Gastrocnemius medialis (tissue), 4 donors: ENCODE results near the gene CARMIL1. TPM values are rescaled to one million over a fixed set of nuclear protein-coding genes. Genes with fewer than 3 reads are reported as not detected.
A peak's percentile ranks its signal among the peaks of the same experiment; 100 is the strongest.

Source experiments
- ATAC-seq, 2 donors: fragments of 150-250 bp; one replicate each; pipeline ENCODE4 v1.9.1; 2016
- DNase-seq, 2 donors: peaks; one replicate each; pipeline ENCODE4 v3.0.0-alpha.2; 2019
- H3K27ac ChIP-seq, 4 donors: fragments of 200-600 bp; sonication (generic); 1 replicate in 1 of 4; 2 replicates in 3 of 4; pipeline ENCODE4 v1.5.1; 2016 to 2018; ENCODE audit warnings: mild to moderate bottlenecking in 2 of 4, moderate library complexity in 1 of 4
- H3K27me3 ChIP-seq, 3 donors: fragments of 200-600 bp; sonication (generic) in 2 of 3; 1 replicate in 1 of 3; 2 replicates in 2 of 3; pipeline versions ENCODE4 v1.5.1 to v1.6.0; 2016 to 2019; ENCODE audit warnings: mild to moderate bottlenecking in 1 of 3, moderate library complexity in 1 of 3
- H3K36me3 ChIP-seq, 2 donors: fragments of 200-600 bp; sonication (generic) in 1 of 2; one replicate each; pipeline ENCODE4 v1.5.1; 2017 to 2018
- H3K4me1 ChIP-seq, 2 donors: fragments of 200-600 bp; sonication (generic) in 1 of 2; one replicate each; pipeline ENCODE4 v1.5.1; 2016 to 2017; ENCODE audit warnings: mild to moderate bottlenecking in 2 of 2
- H3K4me3 ChIP-seq, 4 donors: fragments of 200-600 bp; sonication (generic) in 3 of 4; 1 replicate in 1 of 4; 2 replicates in 3 of 4; pipeline ENCODE4 v1.5.1; 2016 to 2019; ENCODE audit warnings: mild to moderate bottlenecking in 2 of 4
- H3K9me3 ChIP-seq, 3 donors: fragments of 200-600 bp; sonication (generic) in 2 of 3; 1 replicate in 1 of 3; 2 replicates in 2 of 3; pipeline ENCODE4 v1.5.1; 2016 to 2019
- POLR2A ChIP-seq, 2 donors: fragments of 450-650 bp; IDR thresholded peaks; one replicate each; pipeline ENCODE4 v1.6.1; 2017; ENCODE audit warnings: antibody characterized with exemption in 2 of 2, mild to moderate bottlenecking in 2 of 2, moderate library complexity in 2 of 2
- in situ Hi-C, 4 donors: fragments of 200-750 bp; cut with MboI; loops; one replicate each; pipeline versions ENCODE4 v1.15.0 to v1.8.0; 2017; ENCODE audit warnings: low sequenced_read_pairs in 4 of 4
- intact Hi-C: fragments of 100-400 bp; cut with DNase I; formaldehyde crosslinking; loops from one replicate; pipeline ENCODE4 v1.15.1; 2023; ENCODE audit warnings: low total_unique reads
- total RNA-seq, 4 donors: library from RNA; depleted of rRNA; stranded (reverse); fragments of >200 nt; gene quantifications; one replicate each; pipeline versions ENCODE4 v1.1.0 to v1.2.3, GENCODE V29; 2016
- TF ChIP-seq, protein P1 (sequence below), 5 experiments: fragments of 450-650 bp in 3 of 5; fragments of 200-600 bp in 2 of 5; sonication (generic) in 2 of 5; IDR thresholded peaks in 4 of 5; conservative IDR thresholded peaks in 1 of 5; 1 replicate in 4 of 5; 2 replicates in 1 of 5; pipeline ENCODE4 v1.5.1; 2016 to 2019; ENCODE audit warnings: antibody characterized with exemption in 5 of 5, mild to moderate bottlenecking in 3 of 5, moderate library complexity in 3 of 5

The CARMIL1 gene
- 1 to 10 TPM in 3 of 4 donors, under 1 TPM in 1; 0.87 to 2.1 (median 1.7) TPM for total RNA-seq

DNA sequence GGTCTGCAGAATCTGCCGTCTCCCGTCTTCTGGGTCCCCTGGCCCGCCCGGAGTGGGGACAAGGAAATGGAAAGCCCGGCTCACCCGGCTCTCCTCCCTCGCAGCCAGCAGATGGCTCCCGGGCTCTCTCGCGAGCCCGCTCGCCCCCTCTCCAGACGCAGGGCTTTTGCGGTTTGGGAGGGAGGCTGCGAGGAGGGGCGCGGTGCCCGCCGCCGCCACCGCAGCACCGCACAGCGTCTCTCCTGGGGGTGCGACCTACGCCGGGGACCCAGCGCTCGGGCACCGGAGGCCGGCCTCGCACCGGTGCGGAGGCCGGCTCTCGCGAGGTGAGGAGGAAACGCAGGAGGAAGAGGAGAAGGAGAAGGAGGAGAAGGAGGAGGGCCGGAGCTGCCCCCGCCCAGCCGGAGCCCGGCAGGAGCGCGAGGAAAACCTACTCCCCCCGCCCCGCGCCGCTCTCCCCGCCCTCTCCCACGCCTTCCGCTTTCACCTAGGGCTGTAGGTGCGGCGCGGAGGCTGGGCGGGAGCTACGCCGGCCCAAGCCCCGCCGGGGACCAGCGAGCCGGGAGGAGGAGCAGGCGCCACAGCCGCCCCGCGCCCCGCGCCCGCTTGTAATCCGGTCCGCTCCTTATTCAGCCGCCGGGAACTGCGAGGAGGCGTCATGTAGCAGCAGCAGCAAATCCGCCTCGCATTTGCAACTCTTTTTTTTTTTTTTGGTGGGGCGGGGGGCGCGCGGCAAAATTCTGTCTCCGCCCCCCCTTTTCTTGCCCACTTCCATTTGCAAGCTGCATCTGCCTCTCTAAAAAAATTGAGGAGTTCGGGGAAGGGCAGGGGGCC is at the start of gene CARMIL1:
Gene CARMIL1, plus strand, starts transcription at position 461 of the 834 bp plus-strand sequence. CDS start 422 bp downstream, outside the sequence.
- DNase-seq (peak; percentile 36 to 44), ATAC-seq (peak; percentile 67 to 84)
- Histone ChIP-seq H3K27me3 (peaks cover 3 to 37% (median 18%) of the 10 kb centered on the region in 3 donors), H3K4me3 (peak within 1 kb of the TSS; percentile 63 to 89 (median 68)), H3K36me3 (no peaks in the 10 kb centered on the region), H3K27ac (peak within 1 kb of the TSS in 3 of 4 donors; percentile 13 to 52 (median 16)), H3K4me1 (peaks cover 9 to 16% of the 10 kb centered on the region in 2 donors), H3K9me3 (no peaks in the 10 kb centered on the region)
- no peak for TF ChIP-seq POLR2A (IDR thresholded peaks at IDR 0.05)
- TF ChIP-seq, protein P1, sequence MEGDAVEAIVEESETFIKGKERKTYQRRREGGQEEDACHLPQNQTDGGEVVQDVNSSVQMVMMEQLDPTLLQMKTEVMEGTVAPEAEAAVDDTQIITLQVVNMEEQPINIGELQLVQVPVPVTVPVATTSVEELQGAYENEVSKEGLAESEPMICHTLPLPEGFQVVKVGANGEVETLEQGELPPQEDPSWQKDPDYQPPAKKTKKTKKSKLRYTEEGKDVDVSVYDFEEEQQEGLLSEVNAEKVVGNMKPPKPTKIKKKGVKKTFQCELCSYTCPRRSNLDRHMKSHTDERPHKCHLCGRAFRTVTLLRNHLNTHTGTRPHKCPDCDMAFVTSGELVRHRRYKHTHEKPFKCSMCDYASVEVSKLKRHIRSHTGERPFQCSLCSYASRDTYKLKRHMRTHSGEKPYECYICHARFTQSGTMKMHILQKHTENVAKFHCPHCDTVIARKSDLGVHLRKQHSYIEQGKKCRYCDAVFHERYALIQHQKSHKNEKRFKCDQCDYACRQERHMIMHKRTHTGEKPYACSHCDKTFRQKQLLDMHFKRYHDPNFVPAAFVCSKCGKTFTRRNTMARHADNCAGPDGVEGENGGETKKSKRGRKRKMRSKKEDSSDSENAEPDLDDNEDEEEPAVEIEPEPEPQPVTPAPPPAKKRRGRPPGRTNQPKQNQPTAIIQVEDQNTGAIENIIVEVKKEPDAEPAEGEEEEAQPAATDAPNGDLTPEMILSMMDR (IDR thresholded peaks at IDR 0.05 in 4 of 5, conservative IDR thresholded peaks at IDR 0.05 in 1 of 5) = peak; percentile 29 to 50 (median 38)
- in situ Hi-C loops (loop anchor here in 3 of 4 donors (10.0 kb wide), 3 partner anchors 206 to 326 kb away; no protein-coding TSS in a partner anchor), intact Hi-C loops (loop anchor here (5.0 kb wide), 1 partner anchor 213 kb away; no protein-coding TSS in a partner anchor)

DNA sequence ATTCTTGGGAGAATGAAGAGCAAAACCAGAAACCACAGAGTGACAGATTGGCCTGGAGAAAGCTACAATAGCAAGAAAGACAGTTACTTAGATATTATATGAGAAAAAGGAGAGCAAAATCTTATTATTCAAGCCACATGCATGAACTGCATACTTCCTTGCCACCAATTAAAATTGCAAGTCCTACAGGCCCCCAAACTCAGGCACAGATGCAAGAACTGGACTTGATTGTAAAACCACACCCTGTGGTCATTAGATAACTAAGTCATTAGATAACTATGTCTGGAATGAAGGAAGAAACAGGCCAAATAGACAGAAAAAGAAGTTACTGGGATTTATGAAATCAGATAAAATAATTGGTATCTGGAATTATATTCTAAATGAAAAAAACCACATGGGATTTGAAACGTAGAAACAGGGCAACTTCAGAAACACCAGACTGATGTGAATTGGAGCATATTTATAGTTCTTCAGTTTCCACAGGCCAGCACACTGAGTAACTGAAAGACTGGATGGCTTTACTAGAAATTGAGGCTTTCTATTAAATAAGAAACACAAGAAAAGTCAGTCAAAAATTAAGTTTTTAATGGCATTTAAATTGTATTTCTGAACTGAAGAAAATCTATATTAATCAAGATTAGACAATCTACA is 49.4 kb upstream of the CARMIL1 start:
- Histone ChIP-seq H3K4me3 (no peak overlapping the region), H3K27me3 (no peaks in the 10 kb centered on the region), H3K36me3 (no peaks in the 10 kb centered on the region), H3K4me1 (no peaks in the 10 kb centered on the region), H3K9me3 (no peaks in the 10 kb centered on the region), H3K27ac (no peak overlapping the region)
- intact Hi-C loops (loop anchor here (10.0 kb wide), 1 partner anchor 375 kb away; no protein-coding TSS in a partner anchor), in situ Hi-C loops (no loop called here)
- TF ChIP-seq, protein P1 (IDR thresholded peaks at IDR 0.05 in 4 of 5, conservative IDR thresholded peaks at IDR 0.05 in 1 of 5) = no peak
- TF ChIP-seq POLR2A (IDR thresholded peaks at IDR 0.05) = no peak
- DNase-seq (no peak), ATAC-seq (peak in 1 of 2 donors; percentile 39)

DNA sequence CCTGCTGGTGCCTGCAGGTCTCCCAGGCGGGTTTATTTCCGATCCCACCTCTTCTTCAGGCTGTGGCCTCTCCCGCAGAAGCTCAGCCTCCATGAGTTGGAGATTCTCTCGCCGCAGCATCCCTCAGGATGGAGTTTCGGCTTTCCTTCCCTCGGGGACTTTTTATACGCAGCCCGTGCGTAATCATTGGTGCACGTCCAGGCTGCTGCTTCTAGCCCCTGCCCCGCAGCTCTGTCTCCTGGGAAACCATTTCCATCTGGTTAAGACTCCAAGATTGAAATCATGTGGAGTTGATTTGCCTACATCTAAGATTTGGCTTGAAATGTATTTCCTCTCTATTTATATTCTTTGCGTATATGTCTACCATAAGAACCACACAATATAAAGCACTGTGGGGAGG is 46.7 kb upstream of the CARMIL1 start:
- in situ Hi-C loops (no loop called here), intact Hi-C loops (no loop called here)
- no peak for ATAC-seq
- H3K9me3 ChIP-seq = no peaks in the 10 kb centered on the region
- H3K36me3 ChIP-seq = no peaks in the 10 kb centered on the region
- no peaks in the 10 kb centered on the region for H3K27me3 ChIP-seq
- no peaks in the 10 kb centered on the region for H3K4me1 ChIP-seq
- DNase-seq = peak in 1 of 2 donors; percentile 17
- TF ChIP-seq, protein P1 (IDR thresholded peaks at IDR 0.05 in 4 of 5, conservative IDR thresholded peaks at IDR 0.05 in 1 of 5) = no peak
- no peak for TF ChIP-seq POLR2A (IDR thresholded peaks at IDR 0.05)
- no peak overlapping the region for H3K27ac ChIP-seq
- H3K4me3 ChIP-seq = no peak overlapping the region

DNA sequence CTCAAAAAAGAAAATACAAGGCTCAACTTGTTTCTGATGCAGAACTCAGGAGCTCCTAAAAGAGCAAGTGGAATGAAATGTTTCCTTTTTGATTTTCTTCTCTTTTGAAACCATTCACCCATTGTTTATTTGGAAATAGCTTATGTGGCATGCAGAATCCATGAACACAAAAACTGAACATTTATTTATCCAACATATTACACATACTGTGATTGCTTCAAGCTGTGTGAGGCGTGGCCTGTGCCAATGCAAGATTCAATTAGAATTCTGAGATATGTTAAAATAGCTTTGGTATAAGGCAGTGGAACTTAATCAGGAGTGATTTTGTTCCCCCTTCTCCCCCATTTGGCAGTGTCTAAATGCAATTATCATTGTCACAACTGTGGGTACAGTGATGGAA is 45.9 kb upstream of the CARMIL1 start:
- in situ Hi-C loops = no loop called here
- no peak for ATAC-seq
- Histone ChIP-seq H3K27ac (no peak overlapping the region), H3K4me1 (no peaks in the 10 kb centered on the region), H3K4me3 (no peak overlapping the region), H3K27me3 (no peaks in the 10 kb centered on the region), H3K36me3 (no peaks in the 10 kb centered on the region), H3K9me3 (no peaks in the 10 kb centered on the region)
- TF ChIP-seq, protein P1 (IDR thresholded peaks at IDR 0.05 in 4 of 5, conservative IDR thresholded peaks at IDR 0.05 in 1 of 5) = no peak
- no peak for TF ChIP-seq POLR2A (IDR thresholded peaks at IDR 0.05)
- intact Hi-C loops = no loop called here
- DNase-seq = no peak
